ENCODE data around the gene BEND7.
"Not testable (repeated sequence)": the region's sequence is repeated elsewhere in the genome, so short reads cannot be mapped to it uniquely, and the experiment has no call there.

The BEND7 gene

GRCh38 chr10:13560597-13560996, 31.8 kb upstream of the BEND7 start:
- DNase-seq (ENCODE audit: extremely low read depth, low read depth): no peak

DNA sequence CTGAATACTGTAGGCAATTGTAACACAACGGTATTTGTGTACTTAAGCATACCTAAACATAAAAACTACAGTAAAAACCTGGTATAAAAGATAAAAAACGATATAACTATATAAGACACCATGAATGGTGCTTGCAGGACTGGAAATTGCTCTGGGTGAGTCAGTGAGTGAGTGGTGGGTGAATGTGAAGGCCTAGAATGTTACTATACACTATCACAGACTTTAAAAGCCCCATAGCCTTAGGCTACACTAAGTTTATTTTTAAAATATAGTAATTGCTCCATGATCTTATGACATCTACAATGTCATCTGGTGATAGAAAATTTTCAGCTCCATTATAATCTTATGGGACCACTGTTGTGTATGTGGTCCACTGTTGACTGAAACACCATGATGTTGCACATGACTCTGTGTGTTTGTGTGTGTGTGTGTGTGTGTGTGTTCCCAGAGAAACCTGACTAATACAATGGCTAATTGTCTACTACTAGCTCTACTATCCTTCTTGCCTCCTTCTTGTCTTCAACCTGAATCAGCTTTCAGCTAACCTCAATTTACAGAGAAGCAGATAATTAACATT, 30.4 kb upstream of the BEND7 start:
- DNase-seq (ENCODE audit: extremely low read depth, low read depth): no peak
- TF ChIP-seq, protein P1, sequence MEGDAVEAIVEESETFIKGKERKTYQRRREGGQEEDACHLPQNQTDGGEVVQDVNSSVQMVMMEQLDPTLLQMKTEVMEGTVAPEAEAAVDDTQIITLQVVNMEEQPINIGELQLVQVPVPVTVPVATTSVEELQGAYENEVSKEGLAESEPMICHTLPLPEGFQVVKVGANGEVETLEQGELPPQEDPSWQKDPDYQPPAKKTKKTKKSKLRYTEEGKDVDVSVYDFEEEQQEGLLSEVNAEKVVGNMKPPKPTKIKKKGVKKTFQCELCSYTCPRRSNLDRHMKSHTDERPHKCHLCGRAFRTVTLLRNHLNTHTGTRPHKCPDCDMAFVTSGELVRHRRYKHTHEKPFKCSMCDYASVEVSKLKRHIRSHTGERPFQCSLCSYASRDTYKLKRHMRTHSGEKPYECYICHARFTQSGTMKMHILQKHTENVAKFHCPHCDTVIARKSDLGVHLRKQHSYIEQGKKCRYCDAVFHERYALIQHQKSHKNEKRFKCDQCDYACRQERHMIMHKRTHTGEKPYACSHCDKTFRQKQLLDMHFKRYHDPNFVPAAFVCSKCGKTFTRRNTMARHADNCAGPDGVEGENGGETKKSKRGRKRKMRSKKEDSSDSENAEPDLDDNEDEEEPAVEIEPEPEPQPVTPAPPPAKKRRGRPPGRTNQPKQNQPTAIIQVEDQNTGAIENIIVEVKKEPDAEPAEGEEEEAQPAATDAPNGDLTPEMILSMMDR (IDR thresholded peaks at IDR 0.05; ENCODE audit: low read depth, low read length): no peak

More at GRCh38 chr10:13560597-13560996, 31.8 kb upstream of the BEND7 start:
- TF ChIP-seq, protein P1 (IDR thresholded peaks at IDR 0.05; ENCODE audit: low read depth, low read length): no peak

- DNase-seq (ENCODE audit: extremely low read depth, low read depth): no peak
- TF ChIP-seq, protein P1 (IDR thresholded peaks at IDR 0.05; ENCODE audit: low read depth, low read length): no peak
Measured at GRCh38 chr10:13555884-13556510, 27.2 kb upstream of the BEND7 start.

GRCh38 chr10:13550802-13551201, 22.0 kb upstream of the BEND7 start:
- TF ChIP-seq, protein P1 (IDR thresholded peaks at IDR 0.05; ENCODE audit: low read depth, low read length): no peak
- no peak for DNase-seq (ENCODE audit: extremely low read depth, low read depth)

- no peak for DNase-seq (ENCODE audit: extremely low read depth, low read depth)
- TF ChIP-seq, protein P1 (IDR thresholded peaks at IDR 0.05; ENCODE audit: low read depth, low read length): no peak
Measured at GRCh38 chr10:13542533-13542932, 13.7 kb upstream of the BEND7 start.

GRCh38 chr10:13537985-13538384, 9.2 kb upstream of the BEND7 start:
- DNase-seq (ENCODE audit: extremely low read depth, low read depth): not testable (repeated sequence)

- DNase-seq (ENCODE audit: extremely low read depth, low read depth): no peak
- TF ChIP-seq, protein P1 (IDR thresholded peaks at IDR 0.05; ENCODE audit: low read depth, low read length): peak; percentile 59
Measured at GRCh38 chr10:13536674-13537366, 8.0 kb upstream of the BEND7 start.

All from AG09319 (cell line).